HEK293 (cell line): Measurements from ENCODE around the gene CPNE1.
A peak's percentile ranks its signal among the peaks of the same experiment; 100 is the strongest.

Source experiments
- BCL11A ChIP-seq: fragments of 450-650 bp; formaldehyde crosslinking; IDR thresholded peaks from 2 replicates; pipeline ENCODE4 v1.5.1; 2016; ENCODE audit warnings: low read depth, missing biosample characterization, missing genetic modification characterization
- IKZF3 ChIP-seq: fragments of 450-650 bp; IDR thresholded peaks from 2 replicates; pipeline ENCODE4 v1.5.0; 2018; ENCODE audit warnings: missing biosample characterization, mild to moderate bottlenecking, missing genetic modification characterization, moderate library complexity
- PRDM1 ChIP-seq: fragments of 450-650 bp; formaldehyde crosslinking; IDR thresholded peaks from 2 replicates; pipeline ENCODE4; 2016; ENCODE audit warnings: missing biosample characterization, missing genetic modification characterization
- SALL2 ChIP-seq: fragments of 450-650 bp; formaldehyde crosslinking; IDR thresholded peaks from 2 replicates; pipeline ENCODE4 v1.5.0; 2017; ENCODE audit warnings: missing biosample characterization, mild to moderate bottlenecking, missing genetic modification characterization, borderline replicate concordance
- ZBTB1 ChIP-seq: fragments of 450-650 bp; formaldehyde crosslinking; IDR thresholded peaks from 2 replicates; pipeline ENCODE4 v1.5.1; 2016; ENCODE audit warnings: missing biosample characterization, missing genetic modification characterization
- ZBTB17 ChIP-seq: fragments of 450-650 bp; formaldehyde crosslinking; IDR thresholded peaks from 2 replicates; pipeline ENCODE4 v1.5.1; 2016; ENCODE audit warnings: missing biosample characterization, missing genetic modification characterization
- ZBTB21 ChIP-seq: fragments of 450-650 bp; formaldehyde crosslinking; IDR thresholded peaks from 2 replicates; pipeline ENCODE4 v1.5.1; 2017; ENCODE audit warnings: missing biosample characterization, missing genetic modification characterization
- ZNF223 ChIP-seq: fragments of 450-650 bp; formaldehyde crosslinking; IDR thresholded peaks from 2 replicates; pipeline ENCODE4 v1.5.1; 2016; ENCODE audit warnings: missing biosample characterization, missing genetic modification characterization
- ZNF24 ChIP-seq: fragments of 450-650 bp; formaldehyde crosslinking; IDR thresholded peaks from 2 replicates; pipeline ENCODE4 v1.5.1; 2016; ENCODE audit warnings: missing biosample characterization, missing genetic modification characterization
- ZNF311 ChIP-seq: fragments of 450-650 bp; formaldehyde crosslinking; IDR thresholded peaks from 2 replicates; pipeline ENCODE4 v1.5.1; 2017; ENCODE audit warnings: missing biosample characterization, missing genetic modification characterization, borderline replicate concordance
- ZNF404 ChIP-seq: fragments of 450-650 bp; formaldehyde crosslinking; IDR thresholded peaks from 2 replicates; pipeline ENCODE4 v1.5.1; 2017; ENCODE audit warnings: missing biosample characterization, missing genetic modification characterization
- ZNF560 ChIP-seq: fragments of 450-650 bp; formaldehyde crosslinking; IDR thresholded peaks from 2 replicates; pipeline ENCODE4 v1.5.1; 2017; ENCODE audit warnings: missing biosample characterization, missing genetic modification characterization, borderline replicate concordance
- ZNF561 ChIP-seq: fragments of 450-650 bp; IDR thresholded peaks from 2 replicates; pipeline ENCODE4 v1.5.1; 2018; ENCODE audit warnings: missing biosample characterization, missing genetic modification characterization, borderline replicate concordance
- ZNF610 ChIP-seq: fragments of 450-650 bp; formaldehyde crosslinking; IDR thresholded peaks from 2 replicates; pipeline ENCODE4 v1.5.1; 2016; ENCODE audit warnings: missing biosample characterization, missing genetic modification characterization, borderline replicate concordance
- ZNF624 ChIP-seq: fragments of 450-650 bp; formaldehyde crosslinking; IDR thresholded peaks from 2 replicates; pipeline ENCODE4 v1.5.1; 2017; ENCODE audit warnings: missing biosample characterization, missing genetic modification characterization
- ZNF664 ChIP-seq: fragments of 450-650 bp; formaldehyde crosslinking; IDR thresholded peaks from 2 replicates; pipeline ENCODE4 v1.5.1; 2016; ENCODE audit warnings: missing biosample characterization, missing genetic modification characterization
- ZNF777 ChIP-seq: fragments of 450-650 bp; formaldehyde crosslinking; IDR thresholded peaks from 2 replicates; pipeline ENCODE4 v1.5.1; 2017; ENCODE audit warnings: missing biosample characterization, missing genetic modification characterization, borderline replicate concordance
- TF ChIP-seq, protein P1 (sequence below): fragments of 450-650 bp; formaldehyde crosslinking; IDR thresholded peaks from 2 replicates; pipeline ENCODE4 v1.5.1; 2017; ENCODE audit warnings: missing biosample characterization, missing genetic modification characterization
- TF ChIP-seq, protein P2 (sequence below): fragments of 450-650 bp; formaldehyde crosslinking; IDR thresholded peaks from 2 replicates; pipeline ENCODE4 v1.5.1; 2016; ENCODE audit warnings: missing biosample characterization, missing genetic modification characterization, borderline replicate concordance
- TF ChIP-seq, protein P3 (sequence below): fragments of 450-650 bp; IDR thresholded peaks from 2 replicates; pipeline ENCODE4 v1.5.1; 2018; ENCODE audit warnings: missing biosample characterization, missing genetic modification characterization
- TF ChIP-seq, protein P4 (sequence below): fragments of 450-650 bp; formaldehyde crosslinking; optimal IDR thresholded peaks from 2 replicates; pipeline ENCODE3; 2016; ENCODE audit warnings: missing biosample characterization, mild to moderate bottlenecking, missing genetic modification characterization
- TF ChIP-seq, protein P5 (sequence below): fragments of 450-650 bp; formaldehyde crosslinking; IDR thresholded peaks from 2 replicates; pipeline ENCODE4 v1.5.1; 2017; ENCODE audit warnings: missing biosample characterization, missing genetic modification characterization
- TF ChIP-seq, protein P6 (sequence below): fragments of 450-650 bp; formaldehyde crosslinking; IDR thresholded peaks from 2 replicates; pipeline ENCODE4; 2016; ENCODE audit warnings: missing biosample characterization, missing genetic modification characterization
- TF ChIP-seq, protein P7 (sequence below): sonication (generic); formaldehyde crosslinking; IDR thresholded peaks from 2 replicates; pipeline ENCODE4 v1.8.1; 2022; ENCODE audit warnings: mild to moderate bottlenecking, moderate library complexity, missing genetic modification reagents
- TF ChIP-seq, protein P8 (sequence below): fragments of 450-650 bp; formaldehyde crosslinking; IDR thresholded peaks from 2 replicates; pipeline ENCODE4 v1.5.1; 2016; ENCODE audit warnings: missing biosample characterization, missing genetic modification characterization

The CPNE1 gene

DNA sequence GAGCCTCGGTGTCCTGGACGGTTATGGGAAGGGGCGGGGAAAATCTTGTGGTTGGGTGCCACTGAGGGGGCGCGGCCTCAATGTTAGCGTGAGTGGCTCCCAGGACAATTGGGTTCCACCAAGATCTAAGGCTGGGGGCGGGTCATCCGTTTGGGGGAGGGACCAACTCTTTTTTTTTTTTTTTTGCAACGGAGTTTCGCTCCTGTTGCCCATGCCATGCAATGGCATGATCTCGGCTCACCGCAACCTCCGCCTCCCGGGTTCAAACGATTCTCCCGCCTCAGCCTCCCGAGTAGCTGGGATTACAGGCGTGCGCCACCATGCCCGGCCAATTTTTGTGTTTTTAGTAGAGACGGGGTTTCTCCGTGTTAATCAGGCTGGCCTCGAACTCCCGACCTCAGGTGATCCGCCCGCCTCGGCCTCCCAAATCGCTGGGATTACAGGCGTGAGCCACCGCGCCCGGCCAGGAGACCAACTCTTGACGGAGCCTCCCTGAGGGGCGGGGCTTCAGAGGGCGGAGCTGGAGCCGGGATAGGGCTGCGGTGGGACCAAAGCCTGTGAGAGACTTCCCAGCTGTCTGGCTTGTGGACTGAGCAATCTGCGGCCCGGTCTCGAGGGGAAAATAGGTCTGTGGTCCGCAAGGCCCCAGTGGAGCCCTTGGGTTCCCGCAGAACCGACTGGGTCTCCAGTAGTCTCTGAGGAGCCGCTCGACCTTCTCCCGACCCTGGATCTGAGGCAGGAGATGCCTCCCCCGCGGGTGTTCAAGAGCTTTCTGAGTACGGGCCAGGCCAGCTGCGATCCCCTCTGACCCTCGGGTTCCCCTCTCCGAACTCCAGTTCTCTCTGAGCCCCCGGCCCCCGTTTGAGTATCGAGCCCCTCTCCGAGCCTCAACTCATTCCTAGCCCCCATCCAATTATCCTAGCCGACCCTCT, 48.0 kb downstream of the CPNE1 start (continued):
- TF ChIP-seq ZNF561: no peak
- TF ChIP-seq ZNF664: 0 out of 2 replicates have a peak, but pooled peaks have one; percentile 5
- TF ChIP-seq ZNF610 (tag by site-specific recombination): 0 out of 2 replicates have a peak, but pooled peaks have one; percentile 68
- TF ChIP-seq SALL2 (tag by site-specific recombination): no peak
- TF ChIP-seq, protein P1, sequence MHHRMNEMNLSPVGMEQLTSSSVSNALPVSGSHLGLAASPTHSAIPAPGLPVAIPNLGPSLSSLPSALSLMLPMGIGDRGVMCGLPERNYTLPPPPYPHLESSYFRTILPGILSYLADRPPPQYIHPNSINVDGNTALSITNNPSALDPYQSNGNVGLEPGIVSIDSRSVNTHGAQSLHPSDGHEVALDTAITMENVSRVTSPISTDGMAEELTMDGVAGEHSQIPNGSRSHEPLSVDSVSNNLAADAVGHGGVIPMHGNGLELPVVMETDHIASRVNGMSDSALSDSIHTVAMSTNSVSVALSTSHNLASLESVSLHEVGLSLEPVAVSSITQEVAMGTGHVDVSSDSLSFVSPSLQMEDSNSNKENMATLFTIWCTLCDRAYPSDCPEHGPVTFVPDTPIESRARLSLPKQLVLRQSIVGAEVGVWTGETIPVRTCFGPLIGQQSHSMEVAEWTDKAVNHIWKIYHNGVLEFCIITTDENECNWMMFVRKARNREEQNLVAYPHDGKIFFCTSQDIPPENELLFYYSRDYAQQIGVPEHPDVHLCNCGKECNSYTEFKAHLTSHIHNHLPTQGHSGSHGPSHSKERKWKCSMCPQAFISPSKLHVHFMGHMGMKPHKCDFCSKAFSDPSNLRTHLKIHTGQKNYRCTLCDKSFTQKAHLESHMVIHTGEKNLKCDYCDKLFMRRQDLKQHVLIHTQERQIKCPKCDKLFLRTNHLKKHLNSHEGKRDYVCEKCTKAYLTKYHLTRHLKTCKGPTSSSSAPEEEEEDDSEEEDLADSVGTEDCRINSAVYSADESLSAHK (tag by site-specific recombination): peak; percentile 40; the same call in 1 of the 2 replicates
- TF ChIP-seq ZBTB17: peak; percentile 79
- TF ChIP-seq, protein P2, sequence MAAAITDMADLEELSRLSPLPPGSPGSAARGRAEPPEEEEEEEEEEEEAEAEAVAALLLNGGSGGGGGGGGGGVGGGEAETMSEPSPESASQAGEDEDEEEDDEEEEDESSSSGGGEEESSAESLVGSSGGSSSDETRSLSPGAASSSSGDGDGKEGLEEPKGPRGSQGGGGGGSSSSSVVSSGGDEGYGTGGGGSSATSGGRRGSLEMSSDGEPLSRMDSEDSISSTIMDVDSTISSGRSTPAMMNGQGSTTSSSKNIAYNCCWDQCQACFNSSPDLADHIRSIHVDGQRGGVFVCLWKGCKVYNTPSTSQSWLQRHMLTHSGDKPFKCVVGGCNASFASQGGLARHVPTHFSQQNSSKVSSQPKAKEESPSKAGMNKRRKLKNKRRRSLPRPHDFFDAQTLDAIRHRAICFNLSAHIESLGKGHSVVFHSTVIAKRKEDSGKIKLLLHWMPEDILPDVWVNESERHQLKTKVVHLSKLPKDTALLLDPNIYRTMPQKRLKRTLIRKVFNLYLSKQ: no peak
- no peak for TF ChIP-seq ZNF777 (tag by site-specific recombination)
- TF ChIP-seq, protein P3, sequence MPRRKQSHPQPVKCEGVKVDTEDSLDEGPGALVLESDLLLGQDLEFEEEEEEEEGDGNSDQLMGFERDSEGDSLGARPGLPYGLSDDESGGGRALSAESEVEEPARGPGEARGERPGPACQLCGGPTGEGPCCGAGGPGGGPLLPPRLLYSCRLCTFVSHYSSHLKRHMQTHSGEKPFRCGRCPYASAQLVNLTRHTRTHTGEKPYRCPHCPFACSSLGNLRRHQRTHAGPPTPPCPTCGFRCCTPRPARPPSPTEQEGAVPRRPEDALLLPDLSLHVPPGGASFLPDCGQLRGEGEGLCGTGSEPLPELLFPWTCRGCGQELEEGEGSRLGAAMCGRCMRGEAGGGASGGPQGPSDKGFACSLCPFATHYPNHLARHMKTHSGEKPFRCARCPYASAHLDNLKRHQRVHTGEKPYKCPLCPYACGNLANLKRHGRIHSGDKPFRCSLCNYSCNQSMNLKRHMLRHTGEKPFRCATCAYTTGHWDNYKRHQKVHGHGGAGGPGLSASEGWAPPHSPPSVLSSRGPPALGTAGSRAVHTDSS (tag by site-specific recombination): no peak
- TF ChIP-seq ZNF624 (tag by site-specific recombination): no peak
- no peak for TF ChIP-seq ZNF404
- no peak for TF ChIP-seq ZNF311 (tag by site-specific recombination)
- TF ChIP-seq, protein P4, sequence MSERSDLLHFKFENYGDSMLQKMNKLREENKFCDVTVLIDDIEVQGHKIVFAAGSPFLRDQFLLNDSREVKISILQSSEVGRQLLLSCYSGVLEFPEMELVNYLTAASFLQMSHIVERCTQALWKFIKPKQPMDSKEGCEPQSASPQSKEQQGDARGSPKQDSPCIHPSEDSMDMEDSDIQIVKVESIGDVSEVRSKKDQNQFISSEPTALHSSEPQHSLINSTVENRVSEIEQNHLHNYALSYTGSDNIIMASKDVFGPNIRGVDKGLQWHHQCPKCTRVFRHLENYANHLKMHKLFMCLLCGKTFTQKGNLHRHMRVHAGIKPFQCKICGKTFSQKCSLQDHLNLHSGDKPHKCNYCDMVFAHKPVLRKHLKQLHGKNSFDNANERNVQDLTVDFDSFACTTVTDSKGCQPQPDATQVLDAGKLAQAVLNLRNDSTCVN (tag by site-specific recombination): no peak
- TF ChIP-seq ZBTB21 (tag by site-specific recombination): peak; percentile 27; the same call in 1 of the 2 replicates
- TF ChIP-seq, protein P5, sequence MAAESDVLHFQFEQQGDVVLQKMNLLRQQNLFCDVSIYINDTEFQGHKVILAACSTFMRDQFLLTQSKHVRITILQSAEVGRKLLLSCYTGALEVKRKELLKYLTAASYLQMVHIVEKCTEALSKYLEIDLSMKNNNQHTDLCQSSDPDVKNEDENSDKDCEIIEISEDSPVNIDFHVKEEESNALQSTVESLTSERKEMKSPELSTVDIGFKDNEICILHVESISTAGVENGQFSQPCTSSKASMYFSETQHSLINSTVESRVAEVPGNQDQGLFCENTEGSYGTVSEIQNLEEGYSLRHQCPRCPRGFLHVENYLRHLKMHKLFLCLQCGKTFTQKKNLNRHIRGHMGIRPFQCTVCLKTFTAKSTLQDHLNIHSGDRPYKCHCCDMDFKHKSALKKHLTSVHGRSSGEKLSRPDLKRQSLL (tag by site-specific recombination): peak; percentile 65; the same call in 1 of the 2 replicates
- peak; percentile 76; the same call in 1 of the 2 replicates for TF ChIP-seq BCL11A (tag by site-specific recombination)
- TF ChIP-seq ZNF223 (tag by site-specific recombination): no peak
- TF ChIP-seq, protein P6, sequence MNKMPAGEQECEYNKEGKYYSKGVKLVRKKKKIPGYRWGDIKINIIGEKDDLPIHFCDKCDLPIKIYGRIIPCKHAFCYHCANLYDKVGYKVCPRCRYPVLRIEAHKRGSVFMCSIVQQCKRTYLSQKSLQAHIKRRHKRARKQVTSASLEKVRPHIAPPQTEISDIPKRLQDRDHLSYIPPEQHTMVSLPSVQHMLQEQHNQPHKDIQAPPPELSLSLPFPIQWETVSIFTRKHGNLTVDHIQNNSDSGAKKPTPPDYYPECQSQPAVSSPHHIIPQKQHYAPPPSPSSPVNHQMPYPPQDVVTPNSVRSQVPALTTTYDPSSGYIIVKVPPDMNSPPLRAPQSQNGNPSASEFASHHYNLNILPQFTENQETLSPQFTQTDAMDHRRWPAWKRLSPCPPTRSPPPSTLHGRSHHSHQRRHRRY (tag by site-specific recombination): peak; percentile 88; the same call in 1 of the 2 replicates
- no peak for TF ChIP-seq ZNF560
- peak; percentile 82 for TF ChIP-seq ZBTB1
- peak; percentile 83; the same call in 1 of the 2 replicates for TF ChIP-seq ZNF24 (tag by site-specific recombination)
- no peak; the same call in none of the 2 replicates for TF ChIP-seq IKZF3 (tag by site-specific recombination)
- TF ChIP-seq, protein P7, sequence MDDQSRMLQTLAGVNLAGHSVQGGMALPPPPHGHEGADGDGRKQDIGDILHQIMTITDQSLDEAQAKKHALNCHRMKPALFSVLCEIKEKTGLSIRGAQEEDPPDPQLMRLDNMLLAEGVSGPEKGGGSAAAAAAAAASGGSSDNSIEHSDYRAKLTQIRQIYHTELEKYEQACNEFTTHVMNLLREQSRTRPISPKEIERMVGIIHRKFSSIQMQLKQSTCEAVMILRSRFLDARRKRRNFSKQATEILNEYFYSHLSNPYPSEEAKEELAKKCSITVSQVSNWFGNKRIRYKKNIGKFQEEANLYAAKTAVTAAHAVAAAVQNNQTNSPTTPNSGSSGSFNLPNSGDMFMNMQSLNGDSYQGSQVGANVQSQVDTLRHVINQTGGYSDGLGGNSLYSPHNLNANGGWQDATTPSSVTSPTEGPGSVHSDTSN: no peak
- TF ChIP-seq PRDM1: no peak
- TF ChIP-seq, protein P8, sequence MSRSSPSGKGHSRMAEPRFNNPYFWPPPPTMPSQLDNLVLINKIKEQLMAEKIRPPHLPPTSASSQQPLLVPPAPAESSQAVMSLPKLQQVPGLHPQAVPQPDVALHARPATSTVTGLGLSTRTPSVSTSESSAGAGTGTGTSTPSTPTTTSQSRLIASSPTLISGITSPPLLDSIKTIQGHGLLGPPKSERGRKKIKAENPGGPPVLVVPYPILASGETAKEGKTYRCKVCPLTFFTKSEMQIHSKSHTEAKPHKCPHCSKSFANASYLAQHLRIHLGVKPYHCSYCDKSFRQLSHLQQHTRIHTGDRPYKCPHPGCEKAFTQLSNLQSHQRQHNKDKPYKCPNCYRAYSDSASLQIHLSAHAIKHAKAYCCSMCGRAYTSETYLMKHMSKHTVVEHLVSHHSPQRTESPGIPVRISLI (tag by site-specific recombination): peak; percentile 98
